ENCODE measurements around the gene NBAS.

DNA sequence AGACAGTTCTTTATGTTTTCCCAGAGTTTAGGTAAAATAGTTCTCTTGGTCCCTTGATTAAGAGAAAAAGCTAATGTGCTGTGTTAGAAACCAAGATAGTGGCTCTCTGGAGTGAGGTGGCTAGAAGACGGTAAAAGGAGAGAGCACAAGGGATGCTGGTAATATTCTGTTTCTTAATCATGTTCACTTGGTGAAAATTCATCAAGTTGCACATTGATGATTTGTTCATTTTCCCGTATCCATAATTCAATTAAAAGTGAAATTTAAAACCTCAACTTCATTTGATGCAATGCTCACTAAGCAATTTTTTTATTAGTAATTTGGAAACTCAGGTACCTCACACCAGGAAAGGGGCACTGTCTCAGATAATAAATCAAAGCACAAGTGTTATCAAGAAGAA lies 113.8 kb downstream of the NBAS start:
- TF ChIP-seq, protein P1, sequence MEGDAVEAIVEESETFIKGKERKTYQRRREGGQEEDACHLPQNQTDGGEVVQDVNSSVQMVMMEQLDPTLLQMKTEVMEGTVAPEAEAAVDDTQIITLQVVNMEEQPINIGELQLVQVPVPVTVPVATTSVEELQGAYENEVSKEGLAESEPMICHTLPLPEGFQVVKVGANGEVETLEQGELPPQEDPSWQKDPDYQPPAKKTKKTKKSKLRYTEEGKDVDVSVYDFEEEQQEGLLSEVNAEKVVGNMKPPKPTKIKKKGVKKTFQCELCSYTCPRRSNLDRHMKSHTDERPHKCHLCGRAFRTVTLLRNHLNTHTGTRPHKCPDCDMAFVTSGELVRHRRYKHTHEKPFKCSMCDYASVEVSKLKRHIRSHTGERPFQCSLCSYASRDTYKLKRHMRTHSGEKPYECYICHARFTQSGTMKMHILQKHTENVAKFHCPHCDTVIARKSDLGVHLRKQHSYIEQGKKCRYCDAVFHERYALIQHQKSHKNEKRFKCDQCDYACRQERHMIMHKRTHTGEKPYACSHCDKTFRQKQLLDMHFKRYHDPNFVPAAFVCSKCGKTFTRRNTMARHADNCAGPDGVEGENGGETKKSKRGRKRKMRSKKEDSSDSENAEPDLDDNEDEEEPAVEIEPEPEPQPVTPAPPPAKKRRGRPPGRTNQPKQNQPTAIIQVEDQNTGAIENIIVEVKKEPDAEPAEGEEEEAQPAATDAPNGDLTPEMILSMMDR (IDR thresholded peaks at IDR 0.05) = no peak
- no peak for TF ChIP-seq SIN3A (IDR thresholded peaks at IDR 0.05; ENCODE audit: borderline replicate concordance, insufficient read depth, low read depth, low read length)
- TF ChIP-seq, protein P2, sequence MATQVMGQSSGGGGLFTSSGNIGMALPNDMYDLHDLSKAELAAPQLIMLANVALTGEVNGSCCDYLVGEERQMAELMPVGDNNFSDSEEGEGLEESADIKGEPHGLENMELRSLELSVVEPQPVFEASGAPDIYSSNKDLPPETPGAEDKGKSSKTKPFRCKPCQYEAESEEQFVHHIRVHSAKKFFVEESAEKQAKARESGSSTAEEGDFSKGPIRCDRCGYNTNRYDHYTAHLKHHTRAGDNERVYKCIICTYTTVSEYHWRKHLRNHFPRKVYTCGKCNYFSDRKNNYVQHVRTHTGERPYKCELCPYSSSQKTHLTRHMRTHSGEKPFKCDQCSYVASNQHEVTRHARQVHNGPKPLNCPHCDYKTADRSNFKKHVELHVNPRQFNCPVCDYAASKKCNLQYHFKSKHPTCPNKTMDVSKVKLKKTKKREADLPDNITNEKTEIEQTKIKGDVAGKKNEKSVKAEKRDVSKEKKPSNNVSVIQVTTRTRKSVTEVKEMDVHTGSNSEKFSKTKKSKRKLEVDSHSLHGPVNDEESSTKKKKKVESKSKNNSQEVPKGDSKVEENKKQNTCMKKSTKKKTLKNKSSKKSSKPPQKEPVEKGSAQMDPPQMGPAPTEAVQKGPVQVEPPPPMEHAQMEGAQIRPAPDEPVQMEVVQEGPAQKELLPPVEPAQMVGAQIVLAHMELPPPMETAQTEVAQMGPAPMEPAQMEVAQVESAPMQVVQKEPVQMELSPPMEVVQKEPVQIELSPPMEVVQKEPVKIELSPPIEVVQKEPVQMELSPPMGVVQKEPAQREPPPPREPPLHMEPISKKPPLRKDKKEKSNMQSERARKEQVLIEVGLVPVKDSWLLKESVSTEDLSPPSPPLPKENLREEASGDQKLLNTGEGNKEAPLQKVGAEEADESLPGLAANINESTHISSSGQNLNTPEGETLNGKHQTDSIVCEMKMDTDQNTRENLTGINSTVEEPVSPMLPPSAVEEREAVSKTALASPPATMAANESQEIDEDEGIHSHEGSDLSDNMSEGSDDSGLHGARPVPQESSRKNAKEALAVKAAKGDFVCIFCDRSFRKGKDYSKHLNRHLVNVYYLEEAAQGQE (IDR thresholded peaks at IDR 0.05; ENCODE audit: insufficient read depth in 1 of 2, low read depth in 2 of 2, low read length in 1 of 2) = no peak
- TF ChIP-seq POLR2AphosphoS5 (IDR thresholded peaks at IDR 0.05; ENCODE audit: low read depth, low read length) = no peak

Data from Panc1 (cell line).